Endothelial cell of umbilical vein (primary cell): ENCODE results near the gene ACSS1. TPM values are rescaled to one million over a fixed set of nuclear protein-coding genes. Genes with fewer than 3 reads are reported as not detected.

Experiments used
- BruUV-seq: library from RNA; stranded (reverse); fragments of 400-500 nt; replicated peaks from 2 replicates; lab custom pipeline; 2021; lab: Mats Ljungman, UMichigan
- CTCF ChIA-PET: fragments of 300-600, 350-600 bp; sonication (Branson Sonifier 250); formaldehyde crosslinking; loops from one replicate; lab custom pipeline; 2021; ENCODE audit warnings: antibody characterized with exemption, inconsistent platforms; lab: Charles Lee
- POLR2A ChIA-PET: fragments of 300-600, 350-600 bp; sonication (Branson Sonifier 250); formaldehyde crosslinking; loops from one replicate; lab custom pipeline; 2021; ENCODE audit warnings: antibody characterized with exemption, inconsistent platforms; lab: Charles Lee
- DNase-seq: peaks from one replicate; pipeline ENCODE4 v3.0.0-alpha.2; 2011; ENCODE audit warnings: low read depth, low spot score
- FAIRE-seq: peaks from 2 replicates; lab custom pipeline; 2011; peaks lifted over from hg19 to GRCh38; lab: Jason Lieb, UNC
- H2AFZ ChIP-seq: 2 replicates; pipeline ENCODE4 v1.6.0; 2012; ENCODE audit warnings: low read depth, low read length, control low read depth, inconsistent platforms
- H3K27ac ChIP-seq: 2 replicates; pipeline ENCODE4 v1.5.1; 2011; ENCODE audit warnings: low read depth, mild to moderate bottlenecking, control low read depth, low read length, moderate library complexity; ENCODE audit not compliant: insufficient read depth
- H3K27me3 ChIP-seq, 2 experiments: 2 replicates each; pipeline versions ENCODE4 v1.6.0 to v1.6.1; 2011; ENCODE audit warnings: low read length in 2 of 2, mixed read lengths in 1 of 2; ENCODE audit not compliant: control insufficient read depth in 2 of 2, insufficient read depth in 2 of 2
- H3K36me3 ChIP-seq, 2 experiments: 2 replicates in 1 of 2; 3 replicates in 1 of 2; pipeline ENCODE4 v1.5.1; 2011; ENCODE audit warnings: low read length in 2 of 2, mild to moderate bottlenecking in 1 of 2, moderate library complexity in 1 of 2; ENCODE audit not compliant: control insufficient read depth in 2 of 2, insufficient read depth in 2 of 2; ENCODE audit errors: extremely low read depth in 1 of 2
- H3K4me1 ChIP-seq: 3 replicates; pipeline ENCODE4 v1.5.1; 2011; ENCODE audit warnings: mild to moderate bottlenecking, low read length; ENCODE audit not compliant: control insufficient read depth, insufficient read depth; ENCODE audit errors: extremely low read depth
- H3K4me2 ChIP-seq: 2 replicates; pipeline ENCODE4 v1.6.1; 2011; ENCODE audit warnings: low read length, control low read depth, mixed read lengths; ENCODE audit not compliant: insufficient read depth
- H3K4me3 ChIP-seq, 3 experiments: fragments of 200-600 bp in 1 of 3; sonication (generic), shearing (Covaris generic) in 1 of 3; replicated peaks in 1 of 3; 2 replicates each; pipeline ENCODE4 v1.5.1; 2011 to 2016; ENCODE audit warnings: control low read depth in 3 of 3, low read length in 3 of 3, mild to moderate bottlenecking in 2 of 3, inconsistent platforms in 1 of 3, low read depth in 1 of 3, moderate library complexity in 1 of 3; ENCODE audit not compliant: insufficient read depth in 1 of 3
- H3K79me2 ChIP-seq: 2 replicates; pipeline ENCODE4 v1.6.0; 2012; ENCODE audit warnings: low read length, inconsistent platforms; ENCODE audit not compliant: control insufficient read depth, insufficient read depth
- H3K9ac ChIP-seq: replicated peaks from 2 replicates; pipeline ENCODE3; 2011; ENCODE audit warnings: low read length, control low read depth; ENCODE audit not compliant: insufficient read depth; ENCODE audit errors: extremely low read depth
- H3K9me1 ChIP-seq: replicated peaks from 3 replicates; pipeline ENCODE4 v1.6.0; 2011; ENCODE audit warnings: mild to moderate bottlenecking, low read length; ENCODE audit not compliant: control insufficient read depth, insufficient read depth; ENCODE audit errors: extremely low read depth
- H3K9me3 ChIP-seq: replicated peaks from 2 replicates; pipeline ENCODE4 v1.5.1; 2012; ENCODE audit warnings: low read length, inconsistent platforms; ENCODE audit not compliant: control insufficient read depth, insufficient read depth
- H4K20me1 ChIP-seq: replicated peaks from 2 replicates; pipeline ENCODE3; 2011; ENCODE audit warnings: mild to moderate bottlenecking, low read length; ENCODE audit not compliant: control insufficient read depth, insufficient read depth; ENCODE audit errors: extremely low read depth
- CTCF ChIP-seq, 2 donors: IDR thresholded peaks; 1 replicate in 1 of 2; 2 replicates in 1 of 2; pipeline ENCODE4 v1.5.1; 2011; ENCODE audit warnings: low read length in 2 of 2, mild to moderate bottlenecking in 2 of 2, moderate library complexity in 2 of 2, control low read depth in 1 of 2, inconsistent platforms in 1 of 2, low read depth in 1 of 2; ENCODE audit not compliant: insufficient read depth in 1 of 2; ENCODE audit errors: extremely low read depth in 1 of 2
- EZH2 ChIP-seq: IDR thresholded peaks from 2 replicates; pipeline ENCODE4 v1.6.1; 2012; ENCODE audit warnings: borderline replicate concordance, low read depth, mild to moderate bottlenecking, moderate library complexity, low read length, inconsistent platforms; ENCODE audit not compliant: severe bottlenecking
- FOS ChIP-seq: IDR thresholded peaks from 2 replicates; pipeline ENCODE4 v1.6.1; 2011; ENCODE audit warnings: mild to moderate bottlenecking, low read length, moderate library complexity, borderline replicate concordance; ENCODE audit not compliant: insufficient read depth
- GATA2 ChIP-seq: IDR thresholded peaks from 2 replicates; pipeline ENCODE4 v1.7.0; 2011; ENCODE audit warnings: low read depth, mild to moderate bottlenecking, moderate library complexity, mixed read lengths, low read length; ENCODE audit not compliant: insufficient read length, insufficient read depth
- JUN ChIP-seq: IDR thresholded peaks from 2 replicates; pipeline ENCODE4 v1.6.1; 2011; ENCODE audit warnings: borderline replicate concordance, low read depth; ENCODE audit not compliant: insufficient read length, insufficient read depth
- MAX ChIP-seq: IDR thresholded peaks from 2 replicates; pipeline ENCODE4 v1.6.1; 2011; ENCODE audit not compliant: insufficient read depth, insufficient read length
- MYC ChIP-seq: IDR thresholded peaks from one replicate; pipeline ENCODE4 v1.6.1; 2011; ENCODE audit warnings: mild to moderate bottlenecking, low read depth, low read length
- POLR2A ChIP-seq: IDR thresholded peaks from 2 replicates; pipeline ENCODE4 v1.6.1; 2012; ENCODE audit warnings: low read depth, mild to moderate bottlenecking, control low read depth, low read length
- POLR2AphosphoS5 ChIP-seq: IDR thresholded peaks from 2 replicates; pipeline ENCODE4 v1.6.1; 2012; ENCODE audit warnings: low read depth, mild to moderate bottlenecking, control low read depth, low read length, moderate library complexity; ENCODE audit not compliant: insufficient read depth
- dilution Hi-C: fragments of 300-500 bp; cut with MboI; formaldehyde crosslinking; loops from one replicate; pipeline ENCODE4 v1.15.0; 2019; ENCODE audit warnings: low sequenced_read_pairs; ENCODE audit not compliant: extremely low pct_ligation_motif_present
- intact Hi-C: fragments of 100-400 bp; cut with micrococcal nuclease; formaldehyde crosslinking; loops from one replicate; pipeline ENCODE4 v1.10.0; 2022
- polyA plus RNA-seq, 4 experiments: library from polyadenylated mRNA; depleted of rRNA in 3 of 4; stranded (reverse) in 3 of 4; unstranded in 1 of 4; fragments of >200 nt; gene quantifications; 2 replicates each; pipeline versions ENCODE4 v1.2.1 to v1.2.3, GENCODE V29; 2011 to 2012; ENCODE audit warnings: missing spikeins in 1 of 4
- total RNA-seq: library from RNA; stranded (reverse); gene quantifications from 2 replicates; pipeline ENCODE4 v1.2.3, GENCODE V29; 2021

Gene ACSS1
- total and polyA plus RNA-seq, 2 donors (not counting 3 experiments of a cell fraction or from before 2014, with no cell fraction given): 6.2 to 17.9 TPM

GRCh38 chr20:24999568-24999967 is 58.4 kb downstream of the ACSS1 start:
- no peaks in the 10 kb centered on the region for H3K9me1 ChIP-seq
- H3K4me3 ChIP-seq: no peak overlapping the region
- H3K4me1 ChIP-seq: no peaks in the 10 kb centered on the region
- H3K36me3 ChIP-seq: no peaks in the 10 kb centered on the region
- no TSS peak for BruUV-seq
- no peaks in the 10 kb centered on the region for H4K20me1 ChIP-seq
- H3K9ac ChIP-seq: no peak overlapping the region
- no peak overlapping the region for H2AFZ ChIP-seq
- ChIA-PET CTCF (interaction anchor here (1.0 kb wide), 1 partner anchor 400 kb away, joined by 3 read pairs; no protein-coding TSS in a partner anchor), POLR2A (no interaction called here)
- H3K4me2 ChIP-seq: no peak overlapping the region
- TF ChIP-seq JUN (no peak), POLR2A (no peak), FOS (no peak), GATA2 (no peak), POLR2AphosphoS5 (no peak), CTCF (IDR thresholded peaks at IDR 0.05; ENCODE audit: extremely low read depth in 1 of 2, insufficient read depth in 1 of 2, low read depth in 1 of 2, low read length in 2 of 2) (no peak), EZH2 (no peak), MYC (no peak), MAX (no peak)
- peaks cover 0 to 12% of the 10 kb centered on the region in 2 experiments for H3K27me3 ChIP-seq
- H3K79me2 ChIP-seq: no peaks in the 10 kb centered on the region
- no peak overlapping the region for H3K27ac ChIP-seq
- intact Hi-C loops: no loop called here
- FAIRE-seq: no peak
- dilution Hi-C loops: no loop called here
- DNase-seq: no peak
- no peaks in the 10 kb centered on the region for H3K9me3 ChIP-seq
